Thyroid gland (tissue), 4 donors: Measurements from ENCODE around the gene COL11A2.

Experiments used
- CTCF ChIP-seq, 6 experiments: fragments of 200-600 bp in 3 of 6; fragments of 450-650 bp in 3 of 6; sonication (generic) in 3 of 6; IDR thresholded peaks; one replicate each; pipeline ENCODE4 v1.5.1; 2016 to 2019; ENCODE audit warnings: antibody characterized with exemption in 6 of 6, mild to moderate bottlenecking in 2 of 6, inconsistent platforms in 1 of 6, moderate library complexity in 1 of 6
- POLR2A ChIP-seq, 2 donors: fragments of 450-650 bp; IDR thresholded peaks; one replicate each; pipeline ENCODE4 v1.6.1; 2017; ENCODE audit warnings: antibody characterized with exemption in 2 of 2, mild to moderate bottlenecking in 2 of 2, moderate library complexity in 1 of 2

GRCh38 chr6:33113755-33114154 is 78.5 kb downstream of the COL11A2 start:
- TF ChIP-seq POLR2A (IDR thresholded peaks at IDR 0.05) (no peak), CTCF (IDR thresholded peaks at IDR 0.05) (no peak)
